CD4-positive, alpha-beta T cell treated with Interleukin-17A for 4 hours (primary cell): Measurements from ENCODE around the gene PDPK1.
A peak's percentile ranks its signal among the peaks of the same experiment; 100 is the strongest.
"Not testable (repeated sequence)": the region's sequence is repeated elsewhere in the genome, so short reads cannot be mapped to it uniquely, and the experiment has no call there.

ENCODE experiments used
- DNase-seq: peaks from one replicate; pipeline ENCODE4 v3.0.0-alpha.2; 2020; ENCODE audit warnings: mixed read lengths

The PDPK1 gene

GRCh38 chr16:2595393-2596205 lies 57.8 kb downstream of the PDPK1 start:
- no peak for DNase-seq

DNA sequence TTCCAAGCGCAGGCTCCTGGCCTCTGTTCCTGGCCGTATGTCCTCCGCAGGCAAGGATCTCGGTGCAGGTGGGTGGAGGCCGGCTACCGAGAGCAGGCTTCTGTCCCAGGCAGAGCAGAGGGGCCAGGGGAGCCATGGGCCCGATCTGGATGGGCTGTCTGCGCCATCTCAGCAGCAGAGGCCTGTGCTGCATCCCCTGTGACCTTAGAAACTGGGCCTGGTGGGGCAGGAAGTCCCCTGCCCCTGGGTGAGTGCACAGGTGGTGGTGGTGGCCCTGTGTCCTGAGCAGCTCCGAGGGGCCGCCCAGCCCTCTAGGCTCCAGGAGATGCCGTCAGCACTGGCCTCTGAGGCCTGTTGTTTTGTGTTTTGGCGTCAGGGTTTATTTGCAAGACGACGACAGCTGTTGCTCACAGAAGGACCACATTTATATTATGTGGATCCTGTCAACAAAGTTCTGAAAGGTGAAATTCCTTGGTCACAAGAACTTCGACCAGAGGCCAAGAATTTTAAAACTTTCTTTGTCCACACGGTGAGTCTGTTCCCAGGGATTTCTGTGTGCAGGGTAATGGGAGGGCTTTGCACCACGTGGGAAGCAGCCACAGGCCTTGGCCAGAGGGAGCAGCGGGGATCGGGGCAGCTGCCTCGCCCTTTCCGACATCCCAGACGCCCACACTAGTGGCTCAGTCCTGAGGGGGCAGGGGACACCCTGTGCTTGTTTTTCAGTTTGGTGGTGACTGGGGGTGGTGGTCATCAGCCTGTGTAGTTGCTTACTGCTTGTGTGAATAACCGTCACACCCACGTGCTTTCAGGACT lies 59.1 kb downstream of the PDPK1 start:
- DNase-seq: no peak

GRCh38 chr16:2597560-2597902 lies 59.7 kb downstream of the PDPK1 start:
- no peak for DNase-seq

DNA sequence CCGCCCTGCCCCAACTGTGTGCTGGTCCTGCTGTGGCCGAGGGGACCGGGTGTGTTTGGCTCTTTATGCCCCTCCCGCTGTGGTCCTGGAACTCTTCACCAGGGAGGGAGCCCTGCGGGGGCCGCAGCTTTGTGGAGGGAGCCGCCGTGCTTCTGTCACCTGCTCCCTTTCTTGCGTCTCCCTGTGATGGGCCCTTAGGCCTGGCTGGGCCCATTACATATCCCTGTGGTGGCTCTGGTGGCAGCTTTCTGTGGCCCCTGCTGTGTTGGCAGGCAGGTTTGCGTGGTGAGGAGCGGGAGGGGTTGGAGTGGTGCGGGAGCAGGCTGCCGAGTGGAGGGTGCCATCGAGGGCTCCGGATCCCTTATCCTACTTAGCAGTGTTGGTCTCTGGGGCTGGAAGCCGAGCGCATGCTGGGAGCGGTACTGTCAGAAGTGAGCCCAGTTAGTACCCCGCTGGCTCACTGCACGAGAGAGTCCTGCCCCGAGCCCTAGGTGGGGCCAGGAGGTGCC lies 60.4 kb downstream of the PDPK1 start:
- DNase-seq: no peak

- DNase-seq: no peak
Observed at GRCh38 chr16:2598723-2599122, 60.9 kb downstream of the PDPK1 start.

DNA sequence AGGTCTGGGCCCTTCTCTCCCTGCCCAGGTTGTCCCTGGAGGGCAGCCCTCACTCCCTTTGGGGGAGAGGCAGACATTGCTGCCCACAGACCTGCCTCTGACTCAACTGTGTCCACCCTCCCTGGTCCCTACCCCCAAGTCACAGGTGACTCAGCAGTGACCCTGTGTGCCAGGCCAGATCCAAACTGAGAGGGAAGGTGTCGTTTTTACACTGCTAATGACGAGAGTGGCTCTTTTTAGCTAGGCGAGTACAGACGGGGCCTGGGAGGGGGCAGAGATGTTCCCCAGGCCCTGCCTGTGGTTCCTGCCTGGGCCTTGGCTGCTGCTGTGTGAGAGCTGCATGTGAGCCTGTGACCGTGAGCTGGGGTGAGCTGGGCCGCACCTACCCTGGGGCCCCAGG lies 61.3 kb downstream of the PDPK1 start:
- DNase-seq: not testable (repeated sequence)

- not testable (repeated sequence) for DNase-seq
Observed at GRCh38 chr16:2599785-2600184, 62.0 kb downstream of the PDPK1 start.

GRCh38 chr16:2601301-2602025 lies 63.6 kb downstream of the PDPK1 start:
- not testable (repeated sequence) for DNase-seq

DNA sequence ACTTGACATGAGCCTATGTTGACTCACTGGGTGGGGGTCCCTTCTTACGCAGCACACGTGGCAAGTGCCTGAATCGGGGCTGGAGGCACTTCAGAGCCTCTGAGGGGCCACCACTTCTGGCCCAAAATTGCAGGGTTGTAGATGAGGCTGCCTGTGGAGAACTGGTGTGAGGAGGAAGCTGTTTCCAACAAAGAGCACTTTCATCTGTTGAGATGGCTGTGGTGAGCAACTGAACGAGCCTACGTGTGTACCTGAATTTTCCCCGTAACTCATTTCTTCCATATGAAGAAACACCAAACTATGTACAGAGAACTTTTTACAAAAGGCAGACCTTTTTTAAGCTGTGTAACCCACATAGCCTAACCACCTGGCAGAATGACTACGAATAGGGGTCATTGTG lies 64.4 kb downstream of the PDPK1 start:
- not testable (repeated sequence) for DNase-seq

DNA sequence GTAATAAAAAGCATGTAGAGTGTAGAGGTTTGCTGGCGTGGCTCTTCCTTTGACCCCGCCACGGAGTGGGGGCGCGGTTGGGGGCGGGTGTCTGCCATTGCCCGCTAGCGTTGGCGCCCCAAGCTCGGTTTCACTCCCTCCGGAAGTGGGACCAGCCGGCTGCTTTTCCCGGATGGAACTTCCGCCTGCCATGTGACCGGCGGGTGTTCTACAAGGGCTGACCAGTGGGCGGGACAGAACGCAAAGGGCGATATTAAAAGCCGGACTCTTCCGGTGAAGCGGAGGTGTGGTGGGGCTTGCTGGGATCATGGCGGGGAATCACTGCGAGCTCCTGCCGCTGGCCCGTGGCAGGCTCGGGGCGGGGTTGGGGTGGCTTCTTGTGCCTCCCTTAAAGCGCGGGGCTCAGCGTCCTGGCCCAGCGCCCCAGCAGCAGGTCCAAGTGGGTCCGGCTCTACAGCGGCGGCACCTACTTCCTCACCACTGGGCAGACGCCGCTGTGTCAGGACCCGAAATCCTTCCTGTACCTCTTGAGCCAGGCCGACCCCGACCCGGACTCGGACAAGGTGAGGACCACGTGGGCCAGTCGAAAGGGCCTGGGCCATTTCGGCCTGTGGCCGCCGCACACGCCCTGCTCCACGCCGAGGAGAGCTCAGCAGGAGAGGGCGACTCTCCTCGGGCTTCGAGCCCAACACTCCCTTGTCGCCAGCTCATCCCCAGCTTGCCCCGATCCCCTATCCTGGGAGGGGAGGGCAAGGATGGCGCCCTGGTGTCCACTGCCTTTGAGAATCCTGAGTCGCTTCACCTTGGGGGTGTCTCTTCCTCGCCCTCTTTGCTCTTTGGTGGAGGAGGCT lies 65.6 kb downstream of the PDPK1 start:
- DNase-seq: peak; percentile 81

- not testable (repeated sequence) for DNase-seq
Observed at GRCh38 chr16:2604016-2604369, 66.2 kb downstream of the PDPK1 start.

DNA sequence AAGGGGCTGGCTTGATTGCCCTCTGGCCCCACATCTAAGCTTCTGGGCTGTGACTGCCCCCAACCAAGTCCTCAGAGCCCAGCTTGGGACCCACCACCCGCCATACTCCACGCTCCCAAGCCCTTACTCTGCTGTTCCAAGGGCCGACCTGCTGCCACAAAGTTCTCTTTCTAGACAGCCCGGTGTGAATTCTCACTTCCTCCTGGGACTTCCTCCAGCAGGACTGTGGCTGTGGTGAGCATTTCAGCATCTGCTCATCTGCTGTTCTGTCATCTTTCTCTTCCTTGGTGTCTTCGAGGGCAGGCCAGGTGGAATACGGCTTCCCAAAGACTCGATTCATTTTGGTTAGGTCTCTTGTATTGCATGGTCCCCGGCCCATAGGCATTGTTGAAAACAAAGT lies 69.0 kb downstream of the PDPK1 start:
- DNase-seq: not testable (repeated sequence)

DNA sequence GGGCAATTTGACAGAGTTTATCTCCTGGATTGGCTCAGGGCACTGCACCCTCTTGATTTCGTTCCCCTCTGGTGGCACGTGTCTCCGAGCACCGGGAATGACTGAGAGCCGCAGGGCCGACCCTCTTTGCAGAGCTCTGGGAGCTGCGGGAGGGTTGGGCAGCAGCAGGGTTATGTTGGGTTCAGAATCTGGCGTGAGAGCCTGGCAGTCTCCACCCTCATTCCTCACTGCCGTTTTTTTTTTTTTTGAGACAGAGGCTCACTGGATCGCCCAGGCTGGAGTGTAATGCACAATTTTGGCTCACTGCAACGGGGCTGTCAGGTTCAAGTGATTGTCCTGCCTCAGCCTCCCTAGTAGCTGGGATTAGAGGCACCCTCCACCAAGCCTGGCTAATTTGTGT lies 71.5 kb downstream of the PDPK1 start:
- DNase-seq: not testable (repeated sequence)

- DNase-seq: no peak
Observed at GRCh38 chr16:2609827-2610470, 72.1 kb downstream of the PDPK1 start.

DNA sequence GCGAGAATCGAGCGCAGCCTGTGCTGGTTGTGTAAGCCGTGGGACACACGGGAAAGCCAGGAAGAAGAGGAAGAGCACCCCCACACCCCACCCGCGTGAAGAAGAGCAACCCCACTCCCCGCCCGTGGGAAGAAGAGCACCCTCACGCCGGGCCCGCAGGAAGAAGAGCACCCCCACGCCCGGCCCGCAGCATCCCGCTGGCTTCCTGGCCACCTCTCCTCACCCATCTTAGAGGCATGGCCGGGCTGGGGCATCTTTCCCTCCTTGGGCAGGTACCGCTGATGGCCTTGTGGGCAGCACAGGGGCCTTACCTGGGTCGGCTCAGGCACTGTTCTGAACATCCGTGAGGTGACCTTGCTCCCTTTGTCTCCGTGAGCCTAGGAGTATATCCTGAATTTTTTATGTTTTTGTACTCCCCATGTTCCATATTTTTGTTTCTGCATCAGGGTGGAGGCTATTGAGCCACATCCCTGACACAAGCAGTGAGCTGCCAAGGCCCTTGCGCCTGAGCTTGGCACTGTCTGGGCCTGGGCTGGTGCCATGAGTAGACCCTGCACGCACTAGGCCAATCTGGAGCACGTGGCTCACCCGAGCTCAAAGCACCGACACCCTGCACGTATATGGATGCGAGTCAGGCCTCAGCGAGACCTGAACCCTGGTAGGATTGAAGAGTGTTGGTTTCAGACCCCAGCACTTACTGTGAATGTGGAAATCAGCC lies 73.1 kb downstream of the PDPK1 start:
- DNase-seq: no peak

DNA sequence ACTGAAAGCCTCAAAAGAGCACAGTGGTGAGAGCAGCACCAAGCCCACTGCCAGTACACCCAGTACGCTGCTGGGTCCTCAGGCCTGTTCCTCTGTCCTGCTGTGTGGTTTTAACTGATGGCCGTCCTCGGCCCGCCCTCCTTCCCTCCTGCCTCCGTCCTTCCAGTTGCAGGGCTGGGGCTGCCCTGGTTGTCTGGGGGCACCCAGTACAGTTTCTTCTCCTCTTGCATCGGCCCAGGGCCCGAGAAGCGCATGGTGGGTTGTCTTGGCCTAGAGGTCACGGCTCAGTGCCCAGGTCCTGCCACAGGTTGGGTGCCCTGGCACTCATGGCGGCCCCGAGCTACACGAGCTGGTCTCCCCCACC lies 73.7 kb downstream of the PDPK1 start:
- DNase-seq: no peak

DNA sequence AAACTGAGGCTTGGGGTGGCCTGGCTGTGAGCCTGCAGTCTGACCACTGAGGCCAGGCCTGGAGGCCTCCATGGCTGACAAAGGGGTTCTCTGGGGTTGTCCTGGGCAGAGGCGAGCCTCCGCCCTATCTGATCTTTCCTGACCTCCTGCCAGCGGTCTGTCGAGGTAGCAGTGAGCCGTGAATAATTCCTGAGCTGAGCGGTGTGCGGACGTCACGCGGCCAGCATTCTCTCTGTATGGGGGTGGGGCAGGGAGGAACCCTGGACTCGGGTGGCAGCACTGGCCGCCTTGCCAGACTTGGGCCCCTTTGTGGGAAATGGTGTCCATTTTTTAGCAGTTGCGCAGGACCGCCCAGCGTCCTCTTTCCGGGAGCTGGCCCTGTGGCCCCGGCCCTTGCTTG lies 74.1 kb downstream of the PDPK1 start:
- not testable (repeated sequence) for DNase-seq

- DNase-seq: not testable (repeated sequence)
Observed at GRCh38 chr16:2613251-2613650, 75.4 kb downstream of the PDPK1 start.

GRCh38 chr16:2614761-2615191 lies 77.0 kb downstream of the PDPK1 start:
- no peak for DNase-seq

GRCh38 chr16:2618964-2619363 lies 81.1 kb downstream of the PDPK1 start:
- DNase-seq: not testable (repeated sequence)

DNA sequence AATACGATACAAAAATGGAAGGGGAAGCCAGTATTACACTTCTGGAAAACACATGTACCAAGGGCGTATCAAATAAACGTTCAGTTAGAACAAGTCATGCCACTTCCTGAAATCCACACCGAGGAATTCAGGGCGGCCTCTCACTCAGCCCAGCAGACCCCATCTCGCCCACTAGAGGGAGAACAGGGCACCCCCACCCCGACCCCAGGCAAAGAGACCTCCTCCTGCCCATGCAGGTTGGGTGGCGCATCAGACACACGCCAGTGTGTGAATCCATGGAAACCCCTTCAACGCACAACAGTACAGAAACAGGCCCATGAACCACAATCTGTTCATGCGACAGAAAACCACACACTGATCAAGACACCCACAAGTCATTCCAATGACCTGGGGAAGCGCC lies 81.8 kb downstream of the PDPK1 start:
- not testable (repeated sequence) for DNase-seq
